Right ventricle myocardium superior (tissue), 1 donor: ENCODE measurements around the gene SRRM5. TPM values are rescaled to one million over a fixed set of nuclear protein-coding genes. Genes with fewer than 3 reads are reported as not detected.
"Not testable (repeated sequence)": the region's sequence is repeated elsewhere in the genome, so short reads cannot be mapped to it uniquely, and the experiment has no call there.

Source experiments
- ATAC-seq: fragments of 200-7000 bp; cut with Tn5 transposase; one replicate; pipeline ENCODE4 v1.9.1; 2020; ENCODE audit warnings: mild to moderate bottlenecking; ENCODE audit not compliant: poor library complexity
- DNase-seq: peaks from one replicate; pipeline ENCODE4 v3.0.0-alpha.2; 2020
- intact Hi-C: fragments of 100-400 bp; cut with DNase I; formaldehyde crosslinking; loops from one replicate; pipeline ENCODE4 v1.11.2; 2022
- long read RNA-seq: library from polyadenylated mRNA; unstranded; transcript quantifications from one replicate; pipeline ENCODE4 v2.0.0, GENCODE V29; 2021
- total RNA-seq: library from RNA; stranded (reverse); fragmentation: NEBNext Ultra II Directional; extraction: Animal tissue kit (Norgen Biotek cat#: 25700); gene quantifications from one replicate; pipeline ENCODE4 v1.2.1, GENCODE V29; 2021
- donor health status: DM: no; HTN: yes; CAD: no; lungs with severe emphysema.

SRRM5 gene
- total RNA-seq = 0.13 TPM
- long read RNA-seq, partial matches to known transcripts = 0 of 2 reads
- long read RNA-seq, other reads (novel, unspliced or antisense) = 2 of 2 reads

- ATAC-seq = no peak
- intact Hi-C loops = no loop called here
- no peak for DNase-seq
Observed at GRCh38 chr19:43611788-43612187, at the start of gene SRRM5. Gene SRRM5 (plus strand): TSS chr19:43612088. CDS start chr19:43612122, 34 bp downstream.

GRCh38 chr19:43562226-43562697, 49.6 kb upstream of the SRRM5 start:
- peak; percentile 31 for DNase-seq
- no peak for ATAC-seq
- intact Hi-C loops = no loop called here

GRCh38 chr19:43562698-43563241, 49.1 kb upstream of the SRRM5 start:
- intact Hi-C loops = no loop called here
- peak; percentile 96 for ATAC-seq
- peak; percentile 92 for DNase-seq

- ATAC-seq (no peak), DNase-seq (peak; percentile 0)
- intact Hi-C loops = no loop called here
Observed at GRCh38 chr19:43563816-43564457, 48.0 kb upstream of the SRRM5 start.

- intact Hi-C loops = no loop called here
- DNase-seq (no peak), ATAC-seq (no peak)
Observed at GRCh38 chr19:43564800-43565199, 47.1 kb upstream of the SRRM5 start.

GRCh38 chr19:43569657-43570056, 42.2 kb upstream of the SRRM5 start:
- intact Hi-C loops = no loop called here
- no peak for ATAC-seq
- DNase-seq = no peak

GRCh38 chr19:43570174-43570791, 41.6 kb upstream of the SRRM5 start:
- DNase-seq (no peak), ATAC-seq (no peak)
- intact Hi-C loops = no loop called here

- DNase-seq (no peak), ATAC-seq (no peak)
- intact Hi-C loops = no loop called here
Observed at GRCh38 chr19:43572171-43572588, 39.7 kb upstream of the SRRM5 start.

- DNase-seq (no peak), ATAC-seq (no peak)
- intact Hi-C loops = no loop called here
Observed at GRCh38 chr19:43574424-43575155, 37.3 kb upstream of the SRRM5 start.

- DNase-seq (peak; percentile 98), ATAC-seq (peak; percentile 100)
- intact Hi-C loops = no loop called here
Observed at GRCh38 chr19:43575156-43575950, 36.5 kb upstream of the SRRM5 start, which contains the start of the genes PINLYP and XRCC1. Gene PINLYP (plus strand): TSS chr19:43575801. CDS start chr19:43577192, 1,391 bp downstream. Gene XRCC1 (minus strand): TSS chr19:43575527. CDS start chr19:43575458, 69 bp downstream.

- peak; percentile 1 for ATAC-seq
- DNase-seq = peak; percentile 48
- intact Hi-C loops = no loop called here
Observed at GRCh38 chr19:43575955-43576878, 35.7 kb upstream of the SRRM5 start.

GRCh38 chr19:43578787-43579186, 33.1 kb upstream of the SRRM5 start:
- intact Hi-C loops = no loop called here
- DNase-seq (no peak), ATAC-seq (no peak)

- DNase-seq (no peak), ATAC-seq (no peak)
- intact Hi-C loops = no loop called here
Observed at GRCh38 chr19:43581467-43581866, 30.4 kb upstream of the SRRM5 start.

- DNase-seq (no peak), ATAC-seq (no peak)
- intact Hi-C loops = no loop called here
Observed at GRCh38 chr19:43582495-43582894, 29.4 kb upstream of the SRRM5 start.

GRCh38 chr19:43584484-43584883, 27.4 kb upstream of the SRRM5 start:
- intact Hi-C loops = no loop called here
- ATAC-seq (no peak), DNase-seq (no peak)

GRCh38 chr19:43586346-43586745, 25.5 kb upstream of the SRRM5 start:
- ATAC-seq = no peak
- intact Hi-C loops = no loop called here
- no peak for DNase-seq

- not testable (repeated sequence) for DNase-seq, ATAC-seq
Observed at GRCh38 chr19:43587029-43587428, 24.9 kb upstream of the SRRM5 start.

More at GRCh38 chr19:43587029-43587428, 24.9 kb upstream of the SRRM5 start:
- intact Hi-C loops = not testable (repeated sequence)
